NOMO-1 treated with DMSO at 0.1 percent for 48 hours (cell line): ENCODE results near the gene GARNL3.

ENCODE experiments used
- DNase-seq: peaks from one replicate; lab custom pipeline; 2025; ENCODE audit not compliant: unreplicated experiment; lab: John Stamatoyannopoulos, UW

The GARNL3 gene

DNA sequence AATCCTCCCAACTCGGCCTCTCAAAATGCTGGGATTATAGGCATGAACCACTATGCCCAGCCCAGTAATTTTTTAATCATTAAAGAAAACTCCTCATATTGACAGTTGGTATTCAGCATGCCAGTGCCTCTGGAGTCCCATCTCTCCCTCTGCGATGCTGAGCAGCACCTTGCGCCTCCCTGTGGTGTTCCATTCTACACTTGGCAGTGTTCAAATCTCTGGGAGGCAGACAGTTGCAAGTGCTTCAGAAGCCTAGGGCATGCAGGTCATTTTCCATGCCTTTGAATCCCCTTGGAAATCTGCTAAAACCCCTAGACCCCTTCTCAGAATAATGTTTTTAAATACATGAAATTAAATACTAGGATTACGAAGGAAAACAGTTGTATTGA lies 41.3 kb downstream of the GARNL3 start:
- DNase-seq: no peak

GRCh38 chr9:127307802-127308201 lies 43.2 kb downstream of the GARNL3 start:
- DNase-seq: no peak

DNA sequence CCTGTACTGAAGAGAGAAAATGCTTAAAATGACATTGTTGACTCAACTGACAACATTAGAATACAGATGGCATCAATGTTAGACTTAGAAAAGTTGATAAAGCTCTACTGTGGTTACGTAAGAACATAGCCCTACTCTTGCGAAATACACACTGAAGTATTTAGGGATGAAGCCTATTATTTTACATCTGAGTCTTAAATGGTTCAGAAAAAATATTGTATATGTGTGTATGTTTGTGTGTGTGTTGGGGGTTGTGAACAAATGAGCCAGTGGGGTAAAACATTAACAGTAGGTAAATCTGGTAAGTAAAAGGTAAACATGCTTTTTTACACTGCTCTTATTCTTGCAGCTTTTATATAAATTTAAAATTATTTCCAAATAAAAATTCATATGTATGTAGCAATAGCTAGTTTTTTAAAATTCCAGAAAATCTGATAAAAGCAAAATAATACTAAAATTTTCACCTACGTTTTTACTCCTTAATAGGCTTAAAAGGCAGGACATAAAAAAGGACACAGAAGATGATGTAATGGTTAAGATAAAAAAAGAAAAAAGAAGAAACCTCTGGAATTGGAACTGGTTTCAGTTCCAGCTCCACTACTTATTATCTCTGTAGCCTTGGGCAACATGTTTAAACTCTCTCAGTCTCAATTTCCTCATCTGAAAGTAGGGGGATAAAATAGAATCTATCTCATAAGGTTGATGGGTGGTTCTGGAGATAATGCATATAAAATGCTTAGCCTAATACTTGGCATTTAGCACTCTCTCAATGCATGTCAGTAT lies 44.3 kb downstream of the GARNL3 start:
- DNase-seq: peak; percentile 91

- no peak for DNase-seq
These were observed 45.1 kb downstream of the GARNL3 start for GRCh38 chr9:127309715-127310114.

DNA sequence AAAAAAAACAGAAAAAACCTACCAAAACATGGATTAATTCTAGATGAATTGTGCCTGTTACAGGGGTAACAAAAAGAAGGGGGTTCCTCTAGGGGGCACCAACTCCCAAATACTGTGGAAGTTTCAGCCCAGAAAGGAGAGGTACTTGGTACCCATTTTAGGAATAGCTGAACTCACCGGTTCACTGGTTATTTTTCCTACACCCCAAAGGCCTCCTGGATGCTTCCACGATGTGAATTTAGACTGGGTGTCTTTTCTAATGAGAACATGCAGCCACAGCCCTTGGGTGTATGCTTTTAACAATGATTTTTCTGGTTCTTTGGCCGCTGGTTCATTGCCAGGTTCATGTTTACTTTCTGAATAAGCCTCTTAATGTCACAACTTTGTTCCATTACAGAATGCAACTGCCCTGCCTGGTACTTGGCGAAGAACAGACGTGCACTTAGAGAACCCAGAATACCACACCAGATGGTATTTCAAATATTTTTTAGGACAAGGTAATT lies 46.7 kb downstream of the GARNL3 start:
- DNase-seq: peak; percentile 9

- DNase-seq: no peak
These were observed 48.5 kb downstream of the GARNL3 start for GRCh38 chr9:127313042-127313560.

GRCh38 chr9:127314911-127315310 lies 50.3 kb downstream of the GARNL3 start:
- DNase-seq: no peak

GRCh38 chr9:127316586-127317323 lies 52.2 kb downstream of the GARNL3 start:
- no peak for DNase-seq

GRCh38 chr9:127318651-127319167 lies 54.1 kb downstream of the GARNL3 start:
- DNase-seq: no peak

- DNase-seq: peak; percentile 26
These were observed 55.0 kb downstream of the GARNL3 start for GRCh38 chr9:127319366-127320114.

GRCh38 chr9:127320115-127320378 lies 55.5 kb downstream of the GARNL3 start:
- DNase-seq: no peak

- peak; percentile 44 for DNase-seq
These were observed 58.8 kb downstream of the GARNL3 start for GRCh38 chr9:127323393-127323792.

DNA sequence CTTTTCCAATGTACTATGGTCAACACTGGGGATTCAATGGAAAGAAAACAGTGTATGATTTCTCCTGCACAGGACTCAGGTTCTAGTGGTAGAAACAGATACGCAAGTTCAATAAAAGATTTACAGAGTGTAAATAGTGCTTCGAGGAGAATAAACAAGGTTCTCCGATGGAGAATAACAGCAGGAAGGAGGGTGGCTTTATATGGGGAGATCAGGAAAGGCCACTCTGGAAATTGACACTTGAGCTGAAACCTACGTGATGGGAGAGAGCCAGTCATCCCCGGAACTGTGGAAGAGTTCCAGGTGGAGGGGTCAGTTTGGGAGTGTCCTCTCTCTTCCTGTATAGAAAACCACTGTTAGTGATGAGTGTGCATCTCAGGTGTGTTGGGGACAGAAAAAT lies 65.9 kb downstream of the GARNL3 start:
- DNase-seq: no peak

DNA sequence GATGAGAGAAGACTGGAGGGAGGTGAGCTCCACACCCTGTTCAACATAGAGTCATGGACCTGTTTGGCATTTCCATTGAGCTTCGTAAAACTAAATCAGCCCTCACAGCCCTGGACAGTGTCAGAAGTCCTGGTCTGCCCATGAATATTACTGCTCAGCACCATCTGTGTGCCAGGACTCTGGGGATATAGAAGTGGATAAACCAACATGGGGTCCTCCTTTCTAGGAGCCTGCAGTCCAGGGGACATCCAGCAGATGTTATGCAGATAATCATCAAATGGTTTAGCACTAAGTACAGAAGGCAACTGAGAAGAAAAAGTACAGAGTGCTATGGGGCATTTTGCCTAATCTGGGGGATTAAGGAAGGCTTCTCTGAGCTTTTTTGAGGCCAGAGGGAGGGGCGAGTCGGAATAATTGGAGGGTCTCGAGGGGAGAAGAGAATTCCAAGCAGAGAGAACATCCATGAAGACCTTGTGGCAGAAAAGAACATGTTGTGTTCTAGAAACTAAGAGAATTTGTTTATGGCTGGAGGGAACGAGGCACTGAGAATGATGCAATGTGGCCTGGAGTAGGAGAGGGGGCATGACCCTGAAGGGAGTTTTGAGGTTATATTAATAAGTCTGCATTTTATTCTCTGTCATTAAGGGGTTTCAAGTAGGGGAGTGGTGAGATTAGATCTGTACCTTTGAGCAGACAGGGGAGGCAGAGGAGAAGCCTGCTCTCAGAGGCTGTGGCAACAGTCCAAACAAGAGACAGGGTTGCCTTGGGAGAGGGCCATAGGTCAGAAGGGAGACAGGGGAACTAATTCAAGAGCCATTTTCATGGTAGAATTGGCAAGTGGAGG lies 68.9 kb downstream of the GARNL3 start:
- no peak for DNase-seq

DNA sequence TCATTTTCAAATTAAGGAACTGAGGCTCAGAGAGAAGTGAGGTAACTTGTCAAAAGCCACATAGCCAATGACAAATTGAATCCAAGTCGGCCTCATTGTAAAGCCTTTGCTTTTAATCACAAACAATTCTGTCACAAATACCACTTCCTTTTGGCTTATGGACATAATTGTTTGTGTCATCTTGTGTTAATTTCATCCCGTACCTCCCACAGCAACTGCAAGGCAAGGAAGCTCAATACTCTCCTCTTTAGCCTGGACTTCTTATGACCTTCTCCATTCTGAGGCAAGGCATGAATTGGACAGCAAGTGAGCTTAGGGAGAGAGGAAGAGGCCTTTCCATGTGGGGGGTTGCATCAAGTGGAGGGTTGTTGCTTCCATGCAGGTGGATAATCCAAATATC lies 70.2 kb downstream of the GARNL3 start:
- DNase-seq: peak; percentile 8

- DNase-seq: no peak
These were observed 71.5 kb downstream of the GARNL3 start for GRCh38 chr9:127336086-127336485.

- no peak for DNase-seq
These were observed 72.2 kb downstream of the GARNL3 start for GRCh38 chr9:127336506-127337352.

GRCh38 chr9:127340721-127341120 lies 76.1 kb downstream of the GARNL3 start:
- no peak for DNase-seq

GRCh38 chr9:127341152-127341551 lies 76.6 kb downstream of the GARNL3 start:
- no peak for DNase-seq
